ENCODE measurements around the gene PSEN2.

The PSEN2 gene

DNA sequence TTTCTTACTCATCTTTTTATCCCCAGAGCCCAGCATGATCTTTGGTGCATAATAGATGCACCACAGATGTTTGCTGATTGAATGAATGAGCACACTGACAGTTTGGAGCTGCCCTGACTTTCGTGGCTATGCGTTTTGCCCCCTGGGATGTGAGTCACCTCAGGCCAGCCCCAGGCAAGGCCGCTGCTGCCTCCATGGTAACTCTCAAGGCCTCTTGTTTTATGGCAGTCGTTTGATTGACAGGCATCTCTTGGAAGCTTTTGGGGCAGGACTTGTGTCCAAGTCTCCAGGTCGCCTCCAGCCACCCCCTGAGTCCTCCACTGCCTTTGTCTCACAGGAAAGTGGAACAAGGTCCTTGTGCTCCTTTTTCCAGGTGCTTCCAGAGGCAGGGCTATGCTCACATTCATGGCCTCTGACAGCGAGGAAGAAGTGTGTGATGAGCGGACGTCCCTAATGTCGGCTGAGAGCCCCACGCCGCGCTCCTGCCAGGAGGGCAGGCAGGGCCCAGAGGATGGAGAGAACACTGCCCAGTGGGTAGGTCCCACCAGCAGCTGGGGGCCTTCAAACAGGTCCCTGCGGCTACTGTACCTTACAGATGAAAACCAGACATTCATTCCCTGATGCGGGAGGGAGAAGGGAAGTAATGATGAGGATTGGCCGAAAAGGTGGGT is 11.2 kb downstream of the PSEN2 start:
- TF ChIP-seq, protein P1, sequence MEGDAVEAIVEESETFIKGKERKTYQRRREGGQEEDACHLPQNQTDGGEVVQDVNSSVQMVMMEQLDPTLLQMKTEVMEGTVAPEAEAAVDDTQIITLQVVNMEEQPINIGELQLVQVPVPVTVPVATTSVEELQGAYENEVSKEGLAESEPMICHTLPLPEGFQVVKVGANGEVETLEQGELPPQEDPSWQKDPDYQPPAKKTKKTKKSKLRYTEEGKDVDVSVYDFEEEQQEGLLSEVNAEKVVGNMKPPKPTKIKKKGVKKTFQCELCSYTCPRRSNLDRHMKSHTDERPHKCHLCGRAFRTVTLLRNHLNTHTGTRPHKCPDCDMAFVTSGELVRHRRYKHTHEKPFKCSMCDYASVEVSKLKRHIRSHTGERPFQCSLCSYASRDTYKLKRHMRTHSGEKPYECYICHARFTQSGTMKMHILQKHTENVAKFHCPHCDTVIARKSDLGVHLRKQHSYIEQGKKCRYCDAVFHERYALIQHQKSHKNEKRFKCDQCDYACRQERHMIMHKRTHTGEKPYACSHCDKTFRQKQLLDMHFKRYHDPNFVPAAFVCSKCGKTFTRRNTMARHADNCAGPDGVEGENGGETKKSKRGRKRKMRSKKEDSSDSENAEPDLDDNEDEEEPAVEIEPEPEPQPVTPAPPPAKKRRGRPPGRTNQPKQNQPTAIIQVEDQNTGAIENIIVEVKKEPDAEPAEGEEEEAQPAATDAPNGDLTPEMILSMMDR (IDR thresholded peaks at IDR 0.05; ENCODE audit: insufficient read depth, low read length, poor library complexity, severe bottlenecking), result no peak
- DNase-seq (ENCODE audit: extremely low read depth, insufficient read length), result no peak
- no peak overlapping the region for H3K4me3 ChIP-seq (replicated peaks; ENCODE audit: low read depth, low read length)
- no peaks in the 10 kb centered on the region for H3K27me3 ChIP-seq (replicated peaks; ENCODE audit: control insufficient read depth, insufficient read depth, low read length)
- peaks cover 4% of the 10 kb centered on the region for H3K36me3 ChIP-seq (ENCODE audit: control insufficient read depth, insufficient read depth, low read length)

DNA sequence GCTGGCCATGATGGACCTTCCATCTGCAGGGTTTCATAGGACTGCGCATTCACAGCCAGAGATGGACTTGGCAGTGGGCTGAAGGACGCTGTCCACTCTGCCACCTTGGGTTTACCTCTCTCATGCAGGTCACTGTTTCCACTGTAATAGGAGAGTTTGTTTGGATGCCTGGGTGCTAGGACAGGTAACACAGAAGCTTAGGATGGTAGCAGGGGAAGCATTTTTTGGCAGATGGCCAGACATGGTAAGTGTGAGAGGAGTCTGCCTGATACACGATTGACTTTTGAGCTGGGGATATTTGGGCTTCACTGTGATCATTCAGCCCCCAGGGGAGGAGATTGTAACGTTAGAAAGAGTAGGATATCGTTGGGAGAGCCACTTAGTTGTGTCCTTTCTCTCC is 11.8 kb downstream of the PSEN2 start:
- TF ChIP-seq, protein P1 (IDR thresholded peaks at IDR 0.05; ENCODE audit: insufficient read depth, low read length, poor library complexity, severe bottlenecking), result no peak
- H3K27me3 ChIP-seq (replicated peaks; ENCODE audit: control insufficient read depth, insufficient read depth, low read length), result no peaks in the 10 kb centered on the region
- H3K36me3 ChIP-seq (ENCODE audit: control insufficient read depth, insufficient read depth, low read length), result peaks cover 4% of the 10 kb centered on the region
- H3K4me3 ChIP-seq (replicated peaks; ENCODE audit: low read depth, low read length), result peak overlapping the region; percentile 28; the same call in 1 of the 2 replicates
- no peak for DNase-seq (ENCODE audit: extremely low read depth, insufficient read length)

DNA sequence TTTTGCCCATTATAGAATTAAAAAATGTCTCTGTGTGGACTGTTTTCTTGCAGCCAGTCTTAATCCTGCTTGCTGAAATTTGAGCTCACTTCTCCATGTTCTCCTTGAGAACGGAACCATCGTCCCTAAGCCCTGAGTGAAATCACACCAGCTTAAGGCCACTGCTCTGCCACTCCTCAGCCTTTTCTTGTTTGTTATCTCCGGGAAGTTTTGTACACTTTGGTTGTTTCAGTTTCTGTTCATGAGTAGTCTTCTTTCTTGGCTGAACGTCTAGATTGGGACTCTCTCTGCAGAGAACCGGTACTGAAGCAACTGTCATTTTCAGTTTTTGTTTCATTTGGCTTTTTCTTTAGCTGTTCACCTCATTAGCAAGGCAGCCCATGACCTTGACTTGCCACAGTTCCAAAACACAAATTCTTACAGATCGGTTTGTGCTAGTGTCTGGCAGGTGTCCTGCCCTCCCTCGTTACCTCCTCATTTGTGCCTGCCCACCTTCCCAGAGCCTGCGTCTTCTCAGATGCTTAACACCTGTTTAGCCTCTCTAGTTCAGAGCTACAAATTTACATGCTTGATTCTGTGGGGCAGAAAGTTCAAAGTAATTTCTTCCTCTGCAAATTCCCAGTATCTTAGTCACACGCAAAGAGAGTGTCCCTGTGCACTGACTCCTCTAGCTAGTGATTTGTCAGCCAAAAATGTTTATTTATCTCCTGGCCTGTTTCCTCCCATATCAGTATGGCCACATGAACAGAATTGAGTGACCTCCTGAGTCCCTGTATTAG is 12.4 kb downstream of the PSEN2 start:
- TF ChIP-seq, protein P1 (IDR thresholded peaks at IDR 0.05; ENCODE audit: insufficient read depth, low read length, poor library complexity, severe bottlenecking), result no peak
- Histone ChIP-seq H3K27me3 (replicated peaks; ENCODE audit: control insufficient read depth, insufficient read depth, low read length) (no peaks in the 10 kb centered on the region), H3K36me3 (ENCODE audit: control insufficient read depth, insufficient read depth, low read length) (peaks cover 4% of the 10 kb centered on the region), H3K4me3 (replicated peaks; ENCODE audit: low read depth, low read length) (peak overlapping the region; percentile 39)
- DNase-seq (ENCODE audit: extremely low read depth, insufficient read length), result peak; percentile 63

DNA sequence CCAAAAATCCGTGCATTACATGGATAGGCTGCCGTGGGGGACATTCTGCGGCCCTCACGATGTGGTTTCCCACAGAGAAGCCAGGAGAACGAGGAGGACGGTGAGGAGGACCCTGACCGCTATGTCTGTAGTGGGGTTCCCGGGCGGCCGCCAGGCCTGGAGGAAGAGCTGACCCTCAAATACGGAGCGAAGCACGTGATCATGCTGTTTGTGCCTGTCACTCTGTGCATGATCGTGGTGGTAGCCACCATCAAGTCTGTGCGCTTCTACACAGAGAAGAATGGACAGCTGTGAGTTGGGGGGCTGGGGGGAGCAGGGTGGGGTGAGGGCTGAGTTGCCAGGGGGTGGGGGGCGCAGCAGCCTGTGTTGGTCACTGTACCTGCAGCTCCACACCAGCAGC is 13.2 kb downstream of the PSEN2 start:
- no peak overlapping the region for H3K4me3 ChIP-seq (replicated peaks; ENCODE audit: low read depth, low read length)
- H3K27me3 ChIP-seq (replicated peaks; ENCODE audit: control insufficient read depth, insufficient read depth, low read length), result no peaks in the 10 kb centered on the region
- H3K36me3 ChIP-seq (ENCODE audit: control insufficient read depth, insufficient read depth, low read length), result peaks cover 4% of the 10 kb centered on the region
- no peak for DNase-seq (ENCODE audit: extremely low read depth, insufficient read length)
- TF ChIP-seq, protein P1 (IDR thresholded peaks at IDR 0.05; ENCODE audit: insufficient read depth, low read length, poor library complexity, severe bottlenecking), result no peak

DNA sequence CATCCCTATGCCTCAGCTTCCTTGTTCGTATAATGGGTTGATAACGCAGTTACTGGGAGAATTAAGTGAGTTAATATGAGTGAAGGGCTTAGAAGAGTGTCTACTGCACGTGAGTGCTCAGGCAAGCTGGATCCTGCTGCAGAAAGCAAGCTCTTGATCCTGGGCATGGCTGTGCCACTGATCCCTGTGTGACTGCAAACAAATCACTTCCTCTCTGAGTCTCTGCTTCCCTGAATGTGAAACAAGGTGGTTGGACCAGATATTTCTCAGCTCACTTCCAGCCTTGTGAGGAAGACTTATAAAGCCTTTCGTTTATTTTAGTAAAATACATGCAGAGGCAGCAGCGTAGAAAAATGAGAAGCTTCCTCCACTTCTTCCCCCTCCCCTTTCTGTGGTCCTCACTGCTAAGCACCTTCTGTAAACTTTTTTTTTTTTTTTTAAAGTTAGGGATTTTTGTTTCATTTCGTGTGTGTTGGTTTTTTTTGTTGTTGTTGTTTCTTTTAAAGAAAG is 13.8 kb downstream of the PSEN2 start:
- peaks cover 4% of the 10 kb centered on the region for H3K36me3 ChIP-seq (ENCODE audit: control insufficient read depth, insufficient read depth, low read length)
- DNase-seq (ENCODE audit: extremely low read depth, insufficient read length), result no peak

More for the DNA sequence above, 13.8 kb downstream of the PSEN2 start:
- no peak overlapping the region for H3K4me3 ChIP-seq (replicated peaks; ENCODE audit: low read depth, low read length)
- H3K27me3 ChIP-seq (replicated peaks; ENCODE audit: control insufficient read depth, insufficient read depth, low read length), result no peaks in the 10 kb centered on the region
- TF ChIP-seq, protein P1 (IDR thresholded peaks at IDR 0.05; ENCODE audit: insufficient read depth, low read length, poor library complexity, severe bottlenecking), result no peak
